Measurements from ENCODE around the gene XCL2.

Gene XCL2

DNA sequence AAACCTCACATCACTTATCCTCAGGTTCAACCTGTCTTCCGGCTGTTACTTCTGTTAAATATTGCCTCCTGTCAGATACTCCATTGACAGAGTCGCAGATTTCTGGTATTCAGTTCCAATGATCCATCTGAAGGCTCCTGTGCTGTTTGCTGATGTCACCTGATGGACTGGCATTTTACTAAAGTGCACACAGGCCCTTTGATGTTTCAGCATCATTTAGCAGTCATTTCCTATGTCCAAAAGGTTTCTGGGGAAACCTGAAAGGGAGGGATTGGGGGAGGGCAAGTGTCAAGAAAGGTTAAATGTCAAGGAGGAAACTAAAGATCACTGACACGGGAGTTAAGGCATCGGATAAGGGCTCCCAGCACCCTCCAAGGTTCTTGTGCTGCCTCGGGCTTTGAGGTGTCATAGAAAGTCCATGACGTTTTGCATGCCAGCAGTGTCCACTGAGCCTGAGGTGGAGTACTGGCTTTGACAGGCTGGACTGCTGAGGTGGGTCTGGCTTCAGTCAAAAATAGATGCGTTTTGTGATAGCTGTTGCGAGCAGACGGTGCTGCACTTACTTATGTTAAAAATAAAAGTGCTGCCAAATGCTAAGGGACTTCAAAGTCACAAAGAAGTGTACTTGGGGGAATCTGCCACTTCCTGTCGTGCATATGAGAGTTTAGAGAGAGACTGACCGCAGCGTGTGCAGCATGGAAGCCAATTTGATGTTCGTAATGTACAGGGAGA lies 30.8 kb downstream of the XCL2 start:
- FAIRE-seq, result no peak

DNA sequence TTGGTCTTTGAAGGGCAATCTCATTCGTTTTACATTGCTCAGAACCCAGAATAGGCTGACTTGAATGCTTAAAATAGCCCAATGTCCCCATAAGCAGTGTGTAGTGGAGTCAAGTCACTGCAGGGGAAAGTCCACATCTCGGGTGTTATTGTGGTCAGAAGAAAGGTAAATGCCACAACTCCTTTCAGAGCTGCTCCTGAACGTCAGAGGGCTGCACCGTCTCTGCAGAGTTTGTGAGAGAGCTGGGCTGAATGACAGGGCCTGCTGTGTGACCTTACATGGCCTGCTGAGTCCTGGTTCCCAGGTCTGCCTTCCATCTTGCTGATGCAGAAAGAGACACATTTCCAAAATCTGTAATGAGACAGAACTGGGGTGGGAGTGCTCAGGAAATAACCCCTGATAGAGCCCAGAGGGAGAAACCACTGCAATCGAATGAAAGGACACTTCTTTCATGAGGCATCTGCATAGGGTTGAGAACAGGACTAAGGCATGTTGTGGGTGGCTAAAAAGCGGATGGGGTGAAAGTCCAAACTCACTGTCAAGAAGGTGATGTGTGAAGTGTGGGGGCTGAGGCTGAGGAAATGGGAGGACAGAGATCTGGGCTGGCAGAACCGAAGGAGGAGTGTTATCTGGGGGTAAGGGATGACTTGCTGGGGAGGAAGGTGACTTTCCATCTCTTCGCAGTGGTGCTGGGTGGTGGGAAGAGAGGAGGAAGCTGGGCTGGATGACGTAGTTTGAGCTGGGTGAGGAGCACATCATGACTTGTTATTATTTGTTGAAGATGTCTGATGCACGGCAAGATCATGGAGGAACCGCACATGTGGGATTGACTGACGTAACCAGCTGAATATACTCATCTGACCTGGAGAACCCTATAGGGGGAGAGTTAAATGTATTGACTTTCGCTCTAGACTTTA lies 33.7 kb downstream of the XCL2 start:
- FAIRE-seq, result no peak

- FAIRE-seq, result no peak
Measured at GRCh38 chr1:168509210-168509609, 34.6 kb downstream of the XCL2 start.

DNA sequence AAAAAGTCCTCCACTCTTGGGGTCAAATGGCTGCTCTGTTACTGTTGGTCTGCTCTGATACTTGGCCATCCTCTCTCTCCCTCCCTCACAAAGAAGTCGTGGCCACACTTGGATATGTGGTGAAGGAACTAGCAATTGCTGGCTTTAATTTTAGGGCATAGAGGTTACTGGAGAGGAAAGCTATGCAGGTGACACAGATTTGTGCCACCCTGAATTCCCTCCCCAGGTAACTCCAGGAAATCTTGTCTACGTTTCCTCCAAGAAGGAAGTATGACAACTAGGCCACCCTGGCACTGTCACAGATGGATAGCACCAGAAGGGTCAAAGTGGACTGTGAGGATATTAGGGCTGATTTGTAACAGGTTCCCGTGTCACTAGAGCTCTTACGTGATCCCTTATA lies 36.0 kb downstream of the XCL2 start:
- no peak for FAIRE-seq

GRCh38 chr1:168507231-168507630 lies 36.6 kb downstream of the XCL2 start:
- no peak for FAIRE-seq

DNA sequence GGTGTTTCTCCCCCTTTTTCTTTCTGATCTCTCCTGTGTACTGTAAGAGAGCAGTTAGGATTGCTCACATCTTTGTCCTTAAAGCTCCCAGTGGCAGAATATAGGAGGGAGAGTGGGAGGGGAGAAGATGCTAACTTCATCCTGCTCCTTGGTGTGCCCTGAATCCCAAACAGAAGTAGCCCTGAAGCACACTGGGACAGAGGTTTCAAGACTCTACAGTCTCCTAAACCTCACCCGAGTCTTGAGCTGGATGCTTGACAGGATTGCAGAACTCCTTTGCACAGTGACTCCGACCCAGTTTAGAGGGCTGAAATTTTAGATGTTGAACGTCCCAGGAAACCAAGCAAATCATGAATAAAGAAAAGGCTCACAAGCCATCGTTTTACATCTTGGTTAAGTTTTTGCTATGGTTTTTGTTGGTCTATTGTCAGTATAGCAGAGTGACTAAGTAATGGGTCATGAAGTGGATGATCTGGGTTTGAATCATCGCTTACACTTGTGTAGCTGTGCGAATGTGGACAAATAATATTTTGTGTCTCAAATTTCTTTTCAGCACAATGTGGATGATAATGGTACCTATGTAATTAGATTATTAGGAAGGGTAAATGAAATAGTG lies 37.5 kb downstream of the XCL2 start:
- FAIRE-seq, result no peak

- no peak for FAIRE-seq
Measured at GRCh38 chr1:168505006-168505405, 38.8 kb downstream of the XCL2 start.

DNA sequence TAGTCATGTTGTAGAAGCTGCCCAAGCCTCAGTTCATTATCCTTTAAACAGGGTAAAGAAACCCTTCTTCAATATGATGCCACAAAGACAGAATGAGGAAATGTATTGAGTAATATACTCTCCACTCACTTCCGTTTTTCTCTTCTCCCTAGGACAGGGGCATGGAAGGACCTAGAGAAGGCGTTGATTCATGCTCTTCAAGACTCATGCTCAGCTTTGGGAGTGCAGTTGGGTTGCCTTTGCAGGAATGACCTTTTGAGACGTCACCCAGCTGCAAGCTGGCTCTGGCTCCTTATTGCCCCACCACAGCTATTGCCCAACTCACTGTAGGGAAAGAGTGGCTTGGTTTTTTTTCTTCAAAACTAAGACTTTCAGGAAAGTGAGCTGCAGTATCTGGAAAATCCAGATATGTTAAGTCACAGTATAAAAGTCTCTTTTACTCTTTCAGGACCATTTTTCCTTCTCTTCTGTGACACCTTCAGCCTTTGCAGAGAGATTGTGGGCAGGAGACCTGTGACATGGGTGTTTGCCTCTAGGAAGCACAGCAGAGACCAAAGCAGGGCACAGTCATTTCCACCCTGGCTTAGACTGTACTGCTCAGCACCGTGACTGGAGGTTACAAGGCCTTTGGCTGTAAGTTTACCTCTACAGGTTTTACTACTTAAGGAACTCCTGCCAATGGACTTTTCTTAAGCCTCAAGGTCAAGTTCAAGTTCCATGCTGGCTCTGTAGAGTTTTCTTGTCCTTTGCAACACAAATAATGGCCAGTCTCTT lies 39.5 kb downstream of the XCL2 start:
- FAIRE-seq, result no peak

- FAIRE-seq, result no peak
Measured at GRCh38 chr1:168499688-168500049, 44.1 kb downstream of the XCL2 start.

DNA sequence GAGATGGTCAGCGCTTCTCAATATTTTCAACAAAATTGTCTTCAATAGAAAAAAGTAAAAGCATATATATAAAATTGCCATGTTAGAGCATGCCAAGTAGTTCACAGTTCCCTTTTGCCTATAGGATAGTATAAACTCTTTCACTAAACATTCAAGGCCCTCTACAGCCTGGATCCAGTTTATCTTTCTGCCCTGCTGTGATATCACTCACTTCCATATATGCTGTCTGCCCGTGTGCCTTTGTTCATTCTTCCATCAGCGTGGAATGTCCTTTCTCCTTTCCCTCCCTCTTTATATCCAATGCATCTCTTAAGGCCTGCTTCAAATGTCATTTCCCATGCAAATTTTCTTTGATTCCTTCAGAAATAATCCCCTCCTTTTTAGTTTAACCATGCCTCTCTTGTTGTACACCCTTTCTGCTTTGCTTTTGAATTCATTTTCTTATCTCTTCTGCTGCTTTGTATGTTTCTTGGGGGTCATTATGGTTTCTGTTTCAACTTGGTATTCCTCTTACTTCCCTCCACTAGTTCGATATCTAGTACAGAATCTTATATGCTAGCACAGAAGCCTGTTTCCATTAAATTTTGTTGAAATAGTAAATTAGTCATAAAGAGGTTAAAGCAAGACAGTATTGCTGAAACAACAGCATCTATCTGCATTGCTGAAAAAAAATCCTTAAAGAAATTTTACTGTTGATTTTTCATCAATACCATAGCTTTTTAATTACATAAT lies 44.7 kb downstream of the XCL2 start:
- no peak for FAIRE-seq

DNA sequence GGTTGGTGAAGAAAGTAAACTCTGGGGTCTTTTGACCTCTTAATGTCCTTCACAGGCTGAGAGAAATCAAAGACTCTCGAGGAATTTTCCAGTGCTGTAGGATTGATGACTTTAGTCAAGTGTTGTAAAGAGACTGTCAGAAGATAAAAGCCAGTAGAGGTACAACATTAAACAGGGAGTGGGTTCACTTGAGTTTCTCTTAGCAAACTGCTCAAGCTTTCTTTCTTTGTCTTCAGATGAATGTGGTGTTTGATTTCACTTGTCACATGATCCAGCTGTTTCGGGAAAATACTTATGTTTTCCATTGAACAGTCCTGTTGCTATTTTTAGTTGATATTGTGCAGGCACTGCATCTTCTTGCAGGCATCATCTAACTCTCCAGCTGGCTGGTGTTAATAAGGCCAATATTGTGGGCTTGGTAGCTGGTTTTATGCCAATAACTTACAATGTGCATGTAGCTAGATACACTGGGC lies 45.6 kb downstream of the XCL2 start:
- no peak for FAIRE-seq

GRCh38 chr1:168497376-168497950 lies 46.3 kb downstream of the XCL2 start:
- FAIRE-seq, result no peak

- FAIRE-seq, result no peak
Measured at GRCh38 chr1:168491527-168492164, 52.2 kb downstream of the XCL2 start.
